ENCODE data around the gene CAMK2N2. TPM values are rescaled to one million over a fixed set of nuclear protein-coding genes. Genes with fewer than 3 reads are reported as not detected.
"Not testable (repeated sequence)": the region's sequence is repeated elsewhere in the genome, so short reads cannot be mapped to it uniquely, and the experiment has no call there.

CAMK2N2 gene
- total RNA-seq, 1 donor from 2014 or later, result 14.8 TPM

DNA sequence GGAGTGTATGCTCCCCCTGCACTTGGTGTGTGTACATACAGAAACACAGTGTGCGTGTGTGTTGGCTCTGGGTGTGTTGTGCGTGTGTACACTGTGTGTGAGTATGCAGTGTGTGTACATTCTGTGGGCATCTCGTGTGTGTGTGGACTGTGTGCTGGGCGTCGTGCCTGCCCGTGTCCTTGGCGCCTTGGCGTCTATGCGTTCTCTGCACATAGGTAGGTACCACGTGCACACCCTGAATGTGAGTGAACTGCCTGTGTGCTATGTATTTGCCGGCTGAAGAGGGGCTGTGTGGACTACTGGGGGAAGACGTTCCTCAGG lies 14.0 kb upstream of the CAMK2N2 start:
- H3K36me3 Mint-ChIP-seq (ENCODE audit: unreplicated experiment), result peaks cover 4% of the 10 kb centered on the region
- DNase-seq, result no peak
- peaks cover 9% of the 10 kb centered on the region for H3K9me3 Mint-ChIP-seq (ENCODE audit: unreplicated experiment)
- peak overlapping the region; percentile 64 for H3K4me3 Mint-ChIP-seq (ENCODE audit: unreplicated experiment)
- H3K27me3 Mint-ChIP-seq (ENCODE audit: unreplicated experiment), result peaks cover 20% of the 10 kb centered on the region
- H3K27ac Mint-ChIP-seq (ENCODE audit: unreplicated experiment), result peak overlapping the region; percentile 34
- peaks cover 7% of the 10 kb centered on the region for H3K4me1 Mint-ChIP-seq (ENCODE audit: low read depth, unreplicated experiment)
- TF ChIP-seq, protein P1, sequence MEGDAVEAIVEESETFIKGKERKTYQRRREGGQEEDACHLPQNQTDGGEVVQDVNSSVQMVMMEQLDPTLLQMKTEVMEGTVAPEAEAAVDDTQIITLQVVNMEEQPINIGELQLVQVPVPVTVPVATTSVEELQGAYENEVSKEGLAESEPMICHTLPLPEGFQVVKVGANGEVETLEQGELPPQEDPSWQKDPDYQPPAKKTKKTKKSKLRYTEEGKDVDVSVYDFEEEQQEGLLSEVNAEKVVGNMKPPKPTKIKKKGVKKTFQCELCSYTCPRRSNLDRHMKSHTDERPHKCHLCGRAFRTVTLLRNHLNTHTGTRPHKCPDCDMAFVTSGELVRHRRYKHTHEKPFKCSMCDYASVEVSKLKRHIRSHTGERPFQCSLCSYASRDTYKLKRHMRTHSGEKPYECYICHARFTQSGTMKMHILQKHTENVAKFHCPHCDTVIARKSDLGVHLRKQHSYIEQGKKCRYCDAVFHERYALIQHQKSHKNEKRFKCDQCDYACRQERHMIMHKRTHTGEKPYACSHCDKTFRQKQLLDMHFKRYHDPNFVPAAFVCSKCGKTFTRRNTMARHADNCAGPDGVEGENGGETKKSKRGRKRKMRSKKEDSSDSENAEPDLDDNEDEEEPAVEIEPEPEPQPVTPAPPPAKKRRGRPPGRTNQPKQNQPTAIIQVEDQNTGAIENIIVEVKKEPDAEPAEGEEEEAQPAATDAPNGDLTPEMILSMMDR (IDR thresholded peaks at IDR 0.05; ENCODE audit: partially characterized antibody, unreplicated experiment), result no peak

- TF ChIP-seq, protein P1 (IDR thresholded peaks at IDR 0.05; ENCODE audit: partially characterized antibody, unreplicated experiment), result no peak
- peaks cover 17% of the 10 kb centered on the region for H3K27me3 Mint-ChIP-seq (ENCODE audit: unreplicated experiment)
- no peak for DNase-seq
- H3K27ac Mint-ChIP-seq (ENCODE audit: unreplicated experiment), result no peak overlapping the region
- peaks cover 1% of the 10 kb centered on the region for H3K36me3 Mint-ChIP-seq (ENCODE audit: unreplicated experiment)
- H3K9me3 Mint-ChIP-seq (ENCODE audit: unreplicated experiment), result peaks cover 9% of the 10 kb centered on the region
- H3K4me3 Mint-ChIP-seq (ENCODE audit: unreplicated experiment), result no peak overlapping the region
- peaks cover 7% of the 10 kb centered on the region for H3K4me1 Mint-ChIP-seq (ENCODE audit: low read depth, unreplicated experiment)
These were observed 10.9 kb upstream of the CAMK2N2 start for GRCh38 chr3:184272269-184272668.

DNA sequence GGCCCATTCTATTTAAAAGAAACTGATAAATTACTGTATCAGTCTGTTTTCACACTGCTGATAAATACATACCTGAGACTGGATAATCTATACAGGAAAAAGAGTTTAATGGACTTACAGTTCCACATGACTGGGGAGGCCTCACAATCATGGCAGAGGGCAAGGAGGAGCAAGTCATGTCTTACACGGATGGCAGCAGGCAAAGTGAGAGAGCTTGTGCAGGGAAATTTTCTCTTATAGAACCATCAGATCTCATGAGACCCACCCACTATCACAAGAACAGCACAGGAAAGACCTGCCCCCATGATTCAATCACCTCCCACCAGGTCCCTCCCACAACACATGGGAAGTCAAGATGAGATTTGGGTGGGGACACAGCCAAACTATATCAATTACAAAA lies 5.9 kb upstream of the CAMK2N2 start:
- not testable (repeated sequence) for H3K4me3 Mint-ChIP-seq (ENCODE audit: unreplicated experiment); H3K4me1 Mint-ChIP-seq (ENCODE audit: low read depth, unreplicated experiment); H3K9me3 Mint-ChIP-seq (ENCODE audit: unreplicated experiment); H3K36me3 Mint-ChIP-seq (ENCODE audit: unreplicated experiment); H3K27me3 Mint-ChIP-seq (ENCODE audit: unreplicated experiment); H3K27ac Mint-ChIP-seq (ENCODE audit: unreplicated experiment); DNase-seq

- TF ChIP-seq, protein P1 (IDR thresholded peaks at IDR 0.05; ENCODE audit: partially characterized antibody, unreplicated experiment), result no peak
- Mint-ChIP-seq H3K4me3 (ENCODE audit: unreplicated experiment) (peak overlapping the region; percentile 91), H3K36me3 (ENCODE audit: unreplicated experiment) (peaks cover 5% of the 10 kb centered on the region), H3K9me3 (ENCODE audit: unreplicated experiment) (peaks cover 18% of the 10 kb centered on the region), H3K4me1 (ENCODE audit: low read depth, unreplicated experiment) (peaks cover 6% of the 10 kb centered on the region), H3K27ac (ENCODE audit: unreplicated experiment) (no peak overlapping the region), H3K27me3 (ENCODE audit: unreplicated experiment) (peaks cover 25% of the 10 kb centered on the region)
- no peak for DNase-seq
These were observed 1.4 kb upstream of the CAMK2N2 start for GRCh38 chr3:184262764-184263179.

- TF ChIP-seq, protein P1 (IDR thresholded peaks at IDR 0.05; ENCODE audit: partially characterized antibody, unreplicated experiment), result no peak
- Mint-ChIP-seq H3K27me3 (ENCODE audit: unreplicated experiment) (peaks cover 31% of the 10 kb centered on the region), H3K27ac (ENCODE audit: unreplicated experiment) (peak overlapping the region; percentile 25)
These were observed 756 bp upstream of the CAMK2N2 start for GRCh38 chr3:184261854-184262763.

More at GRCh38 chr3:184261854-184262763, 756 bp upstream of the CAMK2N2 start:
- Mint-ChIP-seq H3K4me3 (ENCODE audit: unreplicated experiment) (peak overlapping the region; percentile 91), H3K4me1 (ENCODE audit: low read depth, unreplicated experiment) (peaks cover 6% of the 10 kb centered on the region), H3K36me3 (ENCODE audit: unreplicated experiment) (peaks cover 5% of the 10 kb centered on the region), H3K9me3 (ENCODE audit: unreplicated experiment) (peaks cover 20% of the 10 kb centered on the region)
- DNase-seq, result peak; percentile 39

Measured in glutamatergic neuron (in vitro differentiated cells).